Tracheal epithelial cell (primary cell): ENCODE measurements around the gene CENPL. TPM values are rescaled to one million over a fixed set of nuclear protein-coding genes. Genes with fewer than 3 reads are reported as not detected.

Experiments used
- total RNA-seq: library from RNA; depleted of rRNA; stranded (reverse); fragments of >200 nt; gene quantifications from 2 replicates; pipeline ENCODE4 v1.2.1, GENCODE V29; 2014

The CENPL gene, protein sequence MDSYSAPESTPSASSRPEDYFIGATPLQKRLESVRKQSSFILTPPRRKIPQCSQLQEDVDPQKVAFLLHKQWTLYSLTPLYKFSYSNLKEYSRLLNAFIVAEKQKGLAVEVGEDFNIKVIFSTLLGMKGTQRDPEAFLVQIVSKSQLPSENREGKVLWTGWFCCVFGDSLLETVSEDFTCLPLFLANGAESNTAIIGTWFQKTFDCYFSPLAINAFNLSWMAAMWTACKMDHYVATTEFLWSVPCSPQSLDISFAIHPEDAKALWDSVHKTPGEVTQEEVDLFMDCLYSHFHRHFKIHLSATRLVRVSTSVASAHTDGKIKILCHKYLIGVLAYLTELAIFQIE
- 5.3 and 7.5 TPM in 2 replicates for total RNA-seq

DNA sequence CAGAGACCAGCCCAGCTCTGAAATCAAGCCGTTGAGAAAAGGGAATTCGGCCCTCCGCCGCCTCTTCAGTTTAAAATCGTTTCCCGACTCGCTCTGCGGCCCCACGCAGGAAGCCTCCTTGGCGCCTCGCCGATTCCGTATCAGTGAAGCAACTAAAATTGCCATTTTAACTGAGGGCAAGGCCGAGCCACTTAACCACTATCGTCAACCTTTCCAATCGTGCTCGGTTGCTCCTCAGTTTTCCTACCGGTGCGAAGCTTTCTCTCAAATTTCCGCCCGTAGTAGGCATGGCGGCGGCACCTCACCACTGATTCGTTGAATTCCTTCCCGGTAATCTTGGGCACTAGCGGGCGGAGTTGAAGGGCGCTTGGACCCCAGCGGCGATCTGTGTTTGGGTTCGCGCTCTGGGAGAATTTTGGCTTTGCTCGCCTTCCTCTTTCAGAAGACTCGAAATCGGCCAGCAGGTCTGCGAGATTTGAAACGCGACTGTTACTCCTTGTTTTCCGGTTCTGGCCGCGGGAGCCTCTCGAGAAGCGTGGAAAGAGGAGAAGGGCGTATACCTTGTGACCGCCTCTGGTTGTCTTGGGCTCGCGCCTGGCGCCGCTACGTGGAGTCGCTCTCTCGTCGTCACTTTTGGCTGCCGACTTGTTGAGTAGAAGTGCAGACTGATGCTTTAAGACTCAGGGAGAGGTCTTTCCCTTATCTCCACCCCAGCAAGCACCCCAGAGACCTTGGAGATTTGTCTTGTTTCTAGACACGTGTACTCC lies at the start of gene CENPL, which contains the start of gene DARS2:
Gene CENPL (minus strand): TSS at position 569 of the 767 bp plus-strand sequence. CDS start 13,584 bp downstream, outside the sequence.
Gene DARS2 (plus strand): TSS at position 359 of the 767 bp plus-strand sequence. CDS start 557 bp downstream, outside the sequence.

DNA sequence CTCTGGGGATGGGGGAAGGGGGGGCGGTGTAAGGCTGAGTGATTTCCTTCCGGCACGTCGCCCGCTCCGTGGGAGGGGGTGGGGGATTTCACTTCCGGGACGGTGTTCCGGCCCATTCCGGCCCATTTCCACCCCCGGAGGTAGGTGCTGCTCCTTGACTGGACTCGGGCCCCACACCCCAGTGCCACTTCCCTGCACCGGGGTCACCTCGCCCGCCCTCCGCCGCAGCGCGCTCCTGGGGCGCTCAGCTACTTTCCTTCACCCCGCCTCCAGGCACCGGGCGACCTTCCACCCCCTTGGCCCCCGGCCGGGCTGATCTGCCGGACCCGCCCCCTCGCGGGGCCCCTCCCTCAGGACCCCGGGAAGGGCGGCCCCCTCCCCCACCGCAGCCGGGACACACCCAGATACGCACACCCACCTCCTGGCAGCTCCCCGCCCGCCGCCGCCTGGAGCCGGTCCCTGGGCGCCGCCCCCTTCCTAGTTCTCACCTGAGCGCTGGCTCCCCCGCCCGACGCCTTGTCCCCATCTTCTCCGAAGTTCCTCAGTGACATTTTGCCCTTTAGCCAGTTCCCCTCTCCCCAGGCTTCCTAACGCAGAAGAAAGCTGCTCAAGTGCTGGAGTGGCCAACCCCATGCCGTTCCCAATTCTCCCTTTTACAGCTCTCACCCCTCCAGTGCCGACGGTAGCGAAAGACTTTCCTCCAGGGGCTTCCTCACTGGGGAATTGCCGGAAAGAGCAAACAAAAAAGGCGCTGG lies 43.8 kb upstream of the CENPL start, which contains the start of gene ZBTB37:
Gene ZBTB37 (plus strand): TSS at position 115 of the 755 bp plus-strand sequence. CDS start 1,846 bp downstream, outside the sequence.

DNA sequence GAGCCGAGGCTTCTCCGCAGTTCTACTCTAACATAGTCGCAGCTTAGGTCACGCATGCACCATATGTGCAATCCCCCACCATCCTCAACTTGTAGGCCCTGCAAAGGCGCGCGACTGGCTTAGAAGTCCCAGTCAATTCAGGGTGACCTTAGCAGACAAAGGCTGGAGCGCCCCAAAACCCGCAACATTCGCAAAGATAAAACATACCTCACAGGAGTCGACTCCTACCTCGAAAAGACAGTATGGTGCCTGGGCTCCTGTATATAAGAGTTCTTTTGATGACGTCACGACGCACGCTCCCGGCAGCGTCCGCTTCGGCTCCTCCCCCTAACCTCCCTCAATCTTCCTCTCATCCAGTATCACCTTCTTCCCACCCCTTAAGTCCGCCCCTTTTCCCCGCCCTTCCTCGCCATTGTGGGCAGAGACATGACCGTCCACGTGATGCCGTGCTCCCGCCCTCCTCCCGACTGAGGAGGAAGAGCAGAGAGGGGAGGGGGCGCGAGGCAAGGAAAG lies 43.1 kb upstream of the CENPL start, which contains the start of gene GAS5:
Gene GAS5 (minus strand): TSS at position 237 of the 513 bp plus-strand sequence.

Other genes with a start within 250 kb of the CENPL start
- gene SLC9C2, start 221.8 kb downstream of the CENPL start, total RNA-seq = not detected in 2 replicates
- not detected in 2 replicates for gene TEX50, start 189.5 kb downstream of the CENPL start, total RNA-seq
- gene ANKRD45, start 155.0 kb downstream of the CENPL start, total RNA-seq = 0.24 and 0.64 TPM in 2 replicates
- 20.2 and 31.3 TPM in 2 replicates for gene KLHL20, start 109.9 kb downstream of the CENPL start, total RNA-seq
- 20.0 and 20.5 TPM in 2 replicates for gene DARS2, start 210 bp downstream of the CENPL start, total RNA-seq
- 501 and 2,372 TPM in 2 replicates for gene GAS5, start 43.1 kb upstream of the CENPL start, total RNA-seq
- gene ZBTB37, start 43.5 kb upstream of the CENPL start, total RNA-seq = 2.9 and 3.4 TPM in 2 replicates
- gene SERPINC1, start 92.4 kb upstream of the CENPL start, total RNA-seq = 0.24 TPM in 1 of 2 replicates, not detected in the other
- gene RC3H1, start 197.5 kb upstream of the CENPL start, total RNA-seq = 8.5 and 13.3 TPM in 2 replicates